ENCODE data around the gene MLLT3.

The MLLT3 gene

DNA sequence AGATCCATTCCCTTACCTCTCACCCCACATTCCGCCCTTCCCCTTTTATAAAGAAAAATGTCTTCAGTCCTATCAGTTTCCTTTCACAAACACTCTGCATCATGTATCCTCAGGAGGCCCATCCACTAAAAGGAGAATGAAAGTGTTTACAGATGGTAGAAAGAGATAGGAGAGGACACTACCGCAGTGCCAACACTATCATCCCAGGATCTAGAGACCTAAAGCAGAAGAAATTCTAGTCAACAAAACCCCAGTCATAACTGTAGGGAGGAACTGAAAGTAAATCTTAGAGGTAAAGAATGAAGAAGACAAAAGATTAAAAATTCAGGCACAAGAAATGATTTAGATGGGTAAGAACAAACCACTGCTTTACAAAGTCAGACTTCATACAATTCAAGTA is 114.1 kb downstream of the MLLT3 start:
- no peak for FAIRE-seq

DNA sequence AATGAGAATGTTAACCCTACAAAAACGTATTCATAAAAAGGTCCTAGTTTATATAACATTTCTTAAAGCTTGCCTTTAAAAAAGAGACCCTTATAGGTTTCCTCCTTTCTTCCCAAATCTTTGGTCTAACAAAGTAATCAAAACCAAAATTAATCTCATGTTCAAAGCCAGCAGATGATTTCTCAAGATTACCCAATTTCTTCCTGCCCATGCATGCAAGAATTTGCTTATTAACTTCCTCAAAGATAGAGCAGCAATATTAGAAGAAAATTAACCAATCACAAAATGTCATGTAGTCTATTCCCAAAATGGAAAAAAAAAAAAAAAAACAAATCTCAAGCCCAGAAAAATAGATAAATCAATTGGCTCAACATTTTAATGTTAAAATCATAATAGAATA is 114.9 kb downstream of the MLLT3 start:
- no peak for FAIRE-seq

DNA sequence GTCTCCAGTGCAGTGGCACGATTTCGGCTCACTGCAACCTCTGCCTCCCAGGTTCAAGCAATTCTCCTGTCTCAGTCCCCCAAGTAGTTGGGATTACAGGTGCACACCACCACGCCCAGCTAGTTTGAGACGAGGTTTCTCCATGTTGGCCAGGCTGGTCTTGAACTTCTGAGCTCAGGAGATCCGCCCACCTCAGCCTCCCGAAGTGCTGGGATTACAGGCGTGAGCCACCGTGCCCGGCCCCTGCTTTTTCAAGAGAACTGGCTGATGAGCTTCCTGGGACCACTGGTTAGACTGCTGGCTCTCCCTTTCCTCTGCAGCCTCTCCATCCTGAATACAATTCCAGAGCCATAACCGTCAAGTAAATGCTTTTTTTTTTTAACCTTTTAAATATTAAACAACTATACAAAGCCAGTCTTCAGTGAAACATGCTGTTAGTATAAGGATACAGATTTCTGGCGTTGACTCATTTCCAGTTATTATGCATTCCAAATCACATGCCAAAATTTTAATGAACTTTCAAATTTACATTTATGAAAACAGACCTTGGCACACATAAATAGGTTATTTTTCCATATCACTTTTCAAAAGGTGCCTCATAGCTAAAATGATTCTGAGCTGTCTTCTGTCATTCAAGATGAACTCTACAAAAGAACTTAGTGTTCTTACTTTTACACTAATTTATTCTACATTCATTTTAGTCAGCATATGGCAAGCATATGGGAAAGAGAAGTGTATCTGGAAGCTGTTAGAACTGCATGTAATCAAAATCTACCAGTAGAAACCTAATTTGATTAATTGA is 116.0 kb downstream of the MLLT3 start:
- no peak for FAIRE-seq

DNA sequence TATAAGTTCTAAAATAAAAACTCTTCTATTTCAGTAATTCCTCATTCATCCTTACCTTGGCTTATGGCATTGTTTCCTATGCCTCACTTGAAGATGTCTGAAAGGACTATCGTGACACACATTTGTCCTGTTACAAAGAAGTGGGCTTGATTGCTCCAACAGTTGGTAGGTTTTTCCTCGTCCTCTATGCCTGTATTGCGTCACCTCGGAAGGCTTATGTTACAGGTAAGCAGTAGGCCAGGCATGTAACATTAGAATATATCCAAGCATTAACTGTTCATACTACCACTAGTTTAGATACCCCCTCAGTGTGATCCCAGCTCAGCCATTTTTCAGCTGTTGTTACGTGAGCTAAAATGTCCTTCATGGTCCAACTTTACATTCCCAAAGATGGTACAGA is 116.7 kb downstream of the MLLT3 start:
- FAIRE-seq, result no peak

DNA sequence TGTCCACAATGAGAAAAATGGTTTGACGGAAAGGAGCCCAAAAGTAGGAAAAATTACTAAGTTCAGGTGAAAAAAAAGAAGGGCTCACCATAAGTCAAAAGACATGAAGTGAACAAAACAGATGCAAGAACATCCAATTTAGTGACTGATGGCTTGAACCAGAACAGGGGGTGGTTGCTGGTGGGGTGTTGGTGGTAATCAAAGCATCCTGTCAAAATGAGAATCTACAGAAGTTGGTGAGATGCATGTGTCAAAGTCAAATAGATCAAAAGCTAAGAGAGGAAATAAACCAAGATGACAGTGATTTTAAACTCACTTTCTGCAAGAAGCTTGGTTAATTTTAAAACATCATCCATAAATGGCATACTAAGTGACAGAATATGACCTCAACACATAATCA is 117.4 kb downstream of the MLLT3 start:
- no peak for FAIRE-seq

DNA sequence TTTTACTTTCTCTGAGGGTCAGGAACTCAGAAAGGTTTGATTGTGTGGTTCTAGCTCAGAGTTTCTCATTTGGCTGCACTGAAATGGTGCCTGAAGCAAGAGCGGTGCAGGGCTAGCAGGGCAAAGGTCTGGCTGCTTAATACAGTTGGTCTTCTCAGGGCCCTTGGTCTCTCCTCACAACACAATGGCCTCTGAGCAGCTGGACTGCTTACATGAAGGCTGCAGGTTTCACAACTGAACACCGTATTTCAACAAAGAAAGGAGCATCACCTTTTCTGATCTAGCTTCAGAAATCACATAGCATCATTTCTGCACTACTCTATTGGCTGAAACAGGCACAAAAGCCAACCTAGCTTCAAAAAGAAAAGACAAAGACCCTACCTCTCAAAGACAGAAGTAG is 122.2 kb downstream of the MLLT3 start:
- no peak for FAIRE-seq

DNA sequence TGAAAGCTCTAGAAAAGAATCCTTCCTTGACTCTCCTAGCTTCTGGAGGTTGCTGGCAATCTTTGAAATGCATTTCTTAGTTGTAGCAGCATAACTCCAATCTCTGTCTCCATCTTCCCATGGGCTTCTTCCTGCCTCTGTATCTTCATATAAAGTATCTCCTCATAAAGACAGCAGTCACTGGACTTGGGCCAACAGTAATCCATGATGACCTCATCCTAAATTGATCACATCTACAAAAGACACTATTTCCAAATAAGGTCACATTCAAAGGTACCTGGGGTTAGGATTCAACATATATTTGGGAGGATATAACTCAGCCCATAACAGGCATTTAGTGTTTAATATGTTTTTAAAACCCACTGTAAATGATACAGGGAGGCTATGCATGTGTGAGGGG is 123.3 kb downstream of the MLLT3 start:
- no peak for FAIRE-seq

DNA sequence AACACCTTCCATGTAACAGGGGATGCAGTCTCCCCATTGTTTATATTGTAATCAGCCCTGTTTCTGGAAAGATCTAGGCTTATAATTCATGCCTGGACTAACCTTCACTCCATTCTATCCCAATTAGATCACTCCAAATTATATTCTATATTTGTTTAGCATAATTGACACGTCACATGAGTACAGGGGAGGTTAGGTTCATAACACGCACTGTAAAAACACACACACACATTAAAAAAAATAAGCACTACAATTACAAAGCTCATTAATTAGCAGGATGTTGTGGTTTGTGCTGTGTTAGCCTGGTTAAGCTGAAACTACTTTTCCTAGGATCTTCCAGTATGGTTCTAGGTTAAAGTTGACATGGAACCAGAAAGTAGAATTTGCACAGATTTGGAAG is 126.0 kb downstream of the MLLT3 start:
- no peak for FAIRE-seq

DNA sequence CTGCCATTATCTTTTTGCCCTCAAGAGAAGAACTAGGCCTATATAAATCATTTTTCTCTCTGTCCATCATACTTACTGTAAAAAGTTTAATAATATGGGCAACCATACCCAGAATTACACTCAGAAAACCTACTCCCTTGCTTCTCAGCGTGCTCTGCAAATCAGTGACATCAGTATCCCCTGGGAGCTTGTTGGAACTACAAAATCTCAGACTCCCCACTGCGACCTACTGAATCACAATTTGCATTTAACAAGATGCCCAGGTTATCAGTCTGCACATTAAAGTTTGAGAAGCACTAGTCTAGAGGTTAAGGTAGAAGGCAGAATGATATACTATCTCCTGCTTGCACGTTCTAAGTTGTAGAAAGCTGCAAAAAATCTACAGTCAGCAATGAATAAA is 127.2 kb downstream of the MLLT3 start:
- no peak for FAIRE-seq

DNA sequence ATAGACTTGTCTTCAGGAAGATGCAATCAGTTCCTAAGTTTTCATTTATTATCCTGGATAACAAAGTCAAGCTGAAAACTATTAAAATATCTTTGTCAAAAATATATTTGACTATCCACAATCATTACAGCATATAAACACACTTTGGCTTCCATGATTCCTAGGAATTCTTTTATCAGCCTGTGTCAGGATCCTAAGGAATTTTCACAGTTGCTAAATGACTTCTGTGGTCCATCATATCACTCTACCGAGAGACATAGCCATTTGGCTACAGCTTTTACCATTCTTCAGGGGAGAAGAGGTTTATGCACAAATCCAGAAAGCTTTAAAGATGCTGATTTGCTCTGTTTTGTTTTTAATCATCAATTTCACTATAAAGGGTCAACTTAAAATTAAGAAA is 128.3 kb downstream of the MLLT3 start:
- FAIRE-seq, result no peak

DNA sequence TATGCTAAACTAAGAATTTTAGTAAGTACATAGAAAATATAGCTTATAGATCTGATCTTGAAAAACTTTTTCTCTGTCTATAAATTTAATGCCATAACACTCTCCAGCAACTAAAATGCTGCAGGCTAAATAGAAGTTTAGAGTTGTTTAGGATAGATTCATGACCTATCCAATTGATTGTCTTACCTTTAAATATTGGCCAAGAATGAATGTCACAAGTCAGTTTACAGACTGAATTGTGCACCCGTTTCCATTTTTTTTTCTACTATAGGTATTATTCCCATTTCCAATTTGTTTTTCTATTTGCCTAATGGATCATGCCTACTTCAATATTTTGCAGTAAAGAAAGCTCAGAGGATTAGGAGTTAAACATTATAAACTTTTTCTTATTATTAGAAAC is 129.5 kb downstream of the MLLT3 start:
- no peak for FAIRE-seq

DNA sequence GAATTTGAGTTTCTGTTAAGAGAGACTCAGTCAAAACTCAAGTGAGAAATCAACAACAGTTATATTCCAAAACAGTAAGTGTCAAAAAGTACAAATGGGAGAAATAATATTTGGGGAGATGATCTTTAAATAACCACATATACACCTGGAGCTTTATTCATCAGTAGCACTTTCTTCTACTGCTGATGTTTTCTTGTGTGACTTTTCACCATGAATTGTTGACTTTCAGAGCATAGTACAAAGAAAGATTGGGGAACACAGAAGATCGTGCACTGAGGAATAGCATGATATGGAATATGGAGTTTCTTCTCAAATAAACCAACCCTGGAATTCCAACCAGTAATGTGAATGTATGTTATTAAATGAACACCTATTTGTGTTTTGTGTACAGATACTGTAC is 130.7 kb downstream of the MLLT3 start:
- no peak for FAIRE-seq

DNA sequence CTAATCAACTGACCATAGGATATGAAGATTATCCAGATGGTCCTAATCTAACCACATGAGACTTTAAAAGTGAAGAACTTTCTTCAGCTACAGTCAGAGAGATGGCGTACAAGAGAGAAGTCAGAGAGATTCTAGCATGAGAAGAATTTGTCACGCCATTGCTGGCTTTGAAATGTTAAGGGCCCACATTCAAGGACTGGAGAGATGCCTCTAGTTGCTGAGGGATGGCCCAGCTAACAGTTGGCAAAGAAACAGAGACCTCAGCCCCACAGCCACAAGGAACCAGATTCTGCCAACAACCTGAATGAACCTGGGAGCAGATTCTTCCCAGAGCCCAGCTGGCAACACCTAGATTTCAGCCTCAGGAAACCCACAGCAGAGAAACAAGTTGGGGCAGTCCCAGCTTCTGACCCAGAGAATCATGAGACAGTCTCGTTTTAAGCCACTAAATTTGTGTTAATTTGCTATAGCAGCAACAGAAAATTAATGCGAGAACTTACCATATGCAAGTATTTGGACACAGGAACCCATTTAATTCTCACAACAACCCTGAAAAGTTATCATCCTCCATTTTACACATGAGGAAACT is 132.0 kb downstream of the MLLT3 start:
- FAIRE-seq, result no peak

DNA sequence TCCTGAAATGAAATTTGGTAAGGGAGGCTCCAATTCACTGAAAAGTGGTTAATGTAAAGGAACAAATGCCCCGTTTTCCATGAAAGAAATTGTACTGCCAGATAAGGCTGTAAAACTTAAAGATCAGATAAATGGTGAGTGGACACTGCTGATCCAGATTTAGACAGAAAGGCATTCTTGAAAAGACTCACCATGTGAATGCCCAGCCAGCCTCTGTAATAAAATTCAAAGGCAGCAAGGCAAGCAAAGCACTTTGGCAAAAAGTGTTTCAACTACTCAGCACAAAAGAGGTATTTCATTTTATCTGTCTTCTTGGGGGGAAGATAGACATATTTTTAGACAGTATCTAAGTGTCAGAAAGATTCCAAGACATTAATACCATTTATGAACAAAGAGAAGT is 133.6 kb downstream of the MLLT3 start:
- FAIRE-seq, result no peak

DNA sequence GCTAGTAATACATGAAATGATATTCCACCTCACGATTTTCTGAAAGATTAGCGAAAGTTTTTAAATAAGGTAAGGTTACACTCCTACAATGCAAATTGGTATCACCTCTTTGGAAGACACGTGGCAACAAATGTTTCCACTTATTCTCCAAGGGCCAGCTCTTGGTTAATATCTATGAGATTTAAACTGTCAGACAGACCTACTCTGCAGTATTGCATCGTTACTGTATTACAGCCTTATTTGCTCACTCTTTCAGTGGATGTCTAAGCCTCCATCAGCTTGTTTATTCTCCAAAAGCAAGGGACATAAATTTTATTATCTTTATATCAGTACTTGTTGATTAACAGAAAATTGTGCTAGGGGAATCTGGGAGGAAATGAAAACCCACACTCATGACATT is 135.7 kb downstream of the MLLT3 start:
- no peak for FAIRE-seq

DNA sequence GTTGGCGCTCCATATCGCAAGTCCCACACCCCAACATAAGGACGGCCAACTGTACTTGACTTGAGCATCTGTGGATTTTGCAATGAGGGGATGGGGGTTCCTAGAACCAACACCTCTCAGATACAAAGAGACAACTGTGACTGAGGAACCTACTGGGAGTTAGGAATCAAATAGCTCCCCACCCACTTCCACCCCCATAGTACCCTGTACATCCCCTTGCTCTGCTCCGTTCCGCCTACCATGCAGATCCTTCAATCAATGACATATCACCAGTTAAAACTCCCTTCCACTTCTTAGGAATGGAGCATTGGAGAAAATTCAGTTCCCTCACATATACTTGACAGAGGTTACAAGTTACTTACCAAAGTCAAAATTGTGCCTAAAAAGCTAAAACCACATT is 140.9 kb downstream of the MLLT3 start:
- FAIRE-seq, result no peak

DNA sequence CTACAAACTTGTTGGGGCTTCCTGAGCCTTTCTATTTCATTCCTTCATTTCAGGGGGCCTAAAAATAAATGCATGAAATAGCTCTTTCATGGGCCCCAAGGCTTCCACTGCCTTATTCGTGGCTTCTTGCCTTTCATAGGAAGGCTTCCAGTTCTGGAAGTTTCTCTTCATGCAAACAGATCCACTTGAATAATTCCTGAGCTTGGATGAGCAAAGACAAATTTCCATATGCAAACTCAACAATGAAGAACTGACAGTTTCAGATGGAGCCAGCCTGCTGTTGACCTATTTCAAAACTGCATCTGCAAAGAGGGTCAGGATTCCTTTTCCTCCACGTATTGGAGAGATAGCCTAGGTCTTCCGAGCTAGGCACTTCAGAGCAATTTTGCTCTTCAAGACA is 142.1 kb downstream of the MLLT3 start:
- FAIRE-seq, result no peak

DNA sequence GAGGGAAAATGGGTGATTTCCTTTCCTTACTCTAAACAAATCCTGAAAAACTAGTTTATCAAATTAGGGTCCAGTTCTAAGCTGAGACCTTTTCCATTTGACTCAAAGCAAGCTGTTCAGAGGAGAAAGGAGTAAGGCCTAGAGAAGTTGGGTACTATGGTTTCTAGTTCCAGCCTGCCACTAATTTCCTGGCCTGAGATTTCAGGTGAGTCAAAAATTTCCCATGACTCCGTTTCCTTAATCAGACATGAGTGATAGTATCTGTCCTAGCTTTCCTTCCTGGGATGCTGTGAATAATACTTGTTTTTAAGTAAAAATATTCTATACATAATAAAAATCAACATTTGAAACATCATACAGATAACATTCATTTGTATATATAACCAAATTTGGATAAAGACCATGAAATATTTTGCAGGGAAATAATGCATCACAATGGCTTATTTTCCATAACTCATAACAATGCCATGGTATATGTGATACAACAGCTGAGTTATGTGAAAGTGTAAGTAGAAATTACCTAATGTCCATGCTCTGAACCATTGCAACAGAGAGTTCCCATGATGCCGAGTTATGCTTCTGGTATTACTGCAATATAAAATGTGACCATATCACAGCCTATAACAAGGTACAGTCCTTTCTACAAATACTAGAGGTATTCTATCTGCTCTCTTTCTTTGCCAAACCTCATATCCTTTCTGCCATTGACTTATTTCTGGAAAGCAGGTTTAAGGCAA is 142.7 kb downstream of the MLLT3 start:
- no peak for FAIRE-seq

DNA sequence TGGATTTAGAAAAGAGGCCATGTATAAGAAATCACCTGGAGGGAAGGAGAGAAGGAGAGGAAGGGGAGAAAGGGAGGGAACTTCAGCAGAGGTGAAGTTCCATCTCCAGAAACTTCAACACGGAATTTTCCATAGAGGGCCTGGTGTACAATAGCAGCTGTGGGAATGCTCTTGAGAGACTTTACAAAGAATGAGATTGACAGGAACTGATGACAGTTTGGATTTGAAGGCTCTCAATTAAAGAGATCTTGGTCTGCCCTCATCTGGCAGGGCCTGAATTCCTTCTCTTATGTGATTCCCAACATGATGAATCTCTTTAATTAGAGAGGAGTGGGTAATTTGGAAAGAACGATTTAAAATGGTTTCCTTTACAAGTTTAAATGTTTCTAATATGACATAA is 143.5 kb downstream of the MLLT3 start:
- FAIRE-seq, result no peak

DNA sequence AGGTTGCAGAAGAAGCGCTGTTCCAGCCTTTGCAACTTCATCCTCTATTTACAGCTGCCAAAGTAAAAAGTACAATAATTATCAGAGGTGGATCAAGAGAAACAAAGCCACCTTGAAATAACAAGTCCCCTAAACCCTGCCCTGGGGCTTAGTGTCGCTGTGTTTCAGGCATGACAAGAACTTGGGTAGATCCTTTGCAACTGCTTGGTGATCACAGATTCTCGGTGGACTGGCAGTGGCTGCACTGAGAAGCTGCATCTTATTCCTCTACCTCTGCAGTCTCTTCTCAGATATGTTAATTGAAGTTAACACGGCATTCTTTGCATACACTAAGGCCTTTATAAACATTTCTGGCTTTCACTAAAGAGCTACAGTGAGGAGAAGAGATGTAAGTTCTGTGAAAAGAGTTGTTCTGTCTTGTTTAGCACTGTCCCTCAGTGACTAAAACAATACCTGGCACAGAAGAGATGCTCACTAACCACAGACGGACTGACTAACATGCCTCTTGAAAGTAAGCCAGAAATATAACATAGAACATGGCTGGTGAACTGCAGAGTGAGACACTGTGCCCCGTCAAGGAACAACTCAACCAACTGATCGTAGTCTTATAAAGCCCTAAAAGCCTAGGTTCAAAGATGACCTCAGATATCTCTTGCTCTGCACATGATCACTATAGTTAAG is 144.2 kb downstream of the MLLT3 start:
- no peak for FAIRE-seq

DNA sequence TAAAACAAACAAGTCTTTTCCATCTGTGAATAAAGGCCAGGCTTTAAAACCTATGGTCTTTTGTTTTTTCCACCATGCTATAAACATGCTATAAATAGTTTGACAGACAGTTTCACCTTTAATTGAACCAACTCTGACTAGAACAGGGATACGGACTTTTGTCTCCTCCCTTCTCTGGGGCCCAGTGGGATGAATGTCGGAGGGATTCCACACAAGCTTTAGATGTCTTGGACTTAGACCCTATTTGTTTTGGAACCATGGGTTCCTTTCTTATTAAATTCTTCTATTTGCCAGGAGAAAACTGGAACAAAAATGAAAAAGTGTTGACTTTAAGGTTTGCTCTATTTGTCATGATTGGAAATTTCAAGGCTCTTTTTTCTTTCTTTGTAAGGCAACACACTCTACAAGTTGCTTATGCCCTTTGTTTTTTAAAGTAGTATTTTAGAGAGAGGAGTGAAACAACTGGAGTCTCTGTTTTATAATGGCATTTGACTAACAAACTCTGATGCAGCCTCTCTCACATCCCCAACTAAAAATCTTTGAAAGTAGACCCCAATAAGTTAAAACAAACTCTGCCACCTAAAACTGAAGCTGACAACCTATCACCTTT is 145.3 kb downstream of the MLLT3 start:
- FAIRE-seq, result no peak

DNA sequence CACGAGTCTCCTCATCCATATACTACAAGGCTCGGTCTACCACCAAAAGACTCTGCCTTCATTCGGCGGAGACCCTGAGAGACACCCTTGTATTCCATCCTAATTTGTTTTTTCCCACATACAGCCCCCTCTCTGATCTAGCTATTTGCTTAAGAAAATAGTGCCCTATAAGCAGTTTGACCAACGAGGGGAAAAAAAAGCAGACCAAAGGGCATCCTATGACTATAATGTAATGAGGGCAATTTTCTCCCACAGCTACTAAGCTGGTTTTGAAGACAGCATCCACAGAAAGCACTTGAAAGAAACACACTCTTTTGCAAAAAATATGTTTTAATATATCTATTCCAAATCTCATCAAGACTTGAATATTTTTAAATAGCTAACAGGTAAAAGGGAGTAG is 147.8 kb downstream of the MLLT3 start:
- FAIRE-seq, result no peak

DNA sequence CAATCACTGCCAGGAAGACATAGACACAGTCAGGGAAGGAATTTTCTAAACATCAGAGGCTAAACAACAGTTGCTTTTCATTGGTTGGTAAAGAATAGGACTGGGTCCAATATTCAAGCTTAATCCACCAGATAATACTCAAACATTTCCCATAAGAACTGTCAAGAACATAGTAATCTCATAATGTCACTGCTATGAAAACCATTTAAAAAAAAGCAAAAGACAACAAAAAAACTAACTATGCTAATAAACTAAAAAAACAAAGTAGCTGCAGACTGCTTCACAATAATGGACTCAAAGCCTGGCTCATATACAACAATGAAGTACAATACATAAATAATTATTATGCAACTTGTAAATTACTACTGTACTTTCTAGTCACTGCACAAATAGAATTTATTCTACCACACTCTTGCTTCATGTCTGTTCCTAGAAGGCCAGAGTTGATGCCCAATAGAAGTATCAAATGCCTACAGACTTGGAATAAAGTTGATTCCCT is 148.7 kb downstream of the MLLT3 start:
- FAIRE-seq, result no peak
